HG03045 (cell line): ENCODE data around the gene CASP9.

Experiments used
- ATAC-seq: cut with Tn5 transposase; IDR thresholded peaks from one replicate; pipeline ENCODE4 v1.9.1; 2021; ENCODE audit warnings: mild to moderate bottlenecking, moderate library complexity; ENCODE audit not compliant: unreplicated experiment

Gene CASP9

GRCh38 chr1:15524021-15524282 lies at the start of gene CASP9:
Gene CASP9, minus strand, starts transcription at chr1:15524215. Its CDS starts 15 bp downstream, at chr1:15524200.
- ATAC-seq: no peak

GRCh38 chr1:15573477-15573876 lies 49.5 kb upstream of the CASP9 start:
- ATAC-seq: no peak

- no peak for ATAC-seq
Measured at GRCh38 chr1:15571266-15571665, 47.3 kb upstream of the CASP9 start.

- no peak for ATAC-seq
Measured at GRCh38 chr1:15570861-15571260, 46.8 kb upstream of the CASP9 start.

GRCh38 chr1:15568387-15569073 lies 44.5 kb upstream of the CASP9 start:
- ATAC-seq: no peak

GRCh38 chr1:15559189-15559810 lies 35.3 kb upstream of the CASP9 start:
- ATAC-seq: no peak

- no peak for ATAC-seq
Measured at GRCh38 chr1:15558516-15558915, 34.5 kb upstream of the CASP9 start.

GRCh38 chr1:15557594-15557993 lies 33.6 kb upstream of the CASP9 start:
- no peak for ATAC-seq

GRCh38 chr1:15557008-15557407 lies 33.0 kb upstream of the CASP9 start:
- no peak for ATAC-seq

GRCh38 chr1:15550573-15550972 lies 26.6 kb upstream of the CASP9 start:
- no peak for ATAC-seq

GRCh38 chr1:15546641-15547040 lies 22.6 kb upstream of the CASP9 start:
- ATAC-seq: no peak

GRCh38 chr1:15543589-15544568 lies 19.9 kb upstream of the CASP9 start:
- no peak for ATAC-seq

- ATAC-seq: no peak
Measured at GRCh38 chr1:15543251-15543588, 19.2 kb upstream of the CASP9 start.

GRCh38 chr1:15542388-15543250 lies 18.6 kb upstream of the CASP9 start:
- no peak for ATAC-seq

GRCh38 chr1:15541231-15541792 lies 17.3 kb upstream of the CASP9 start:
- ATAC-seq: no peak

- ATAC-seq: no peak
Measured at GRCh38 chr1:15540186-15540585, 16.2 kb upstream of the CASP9 start.

- ATAC-seq: no peak
Measured at GRCh38 chr1:15538771-15539170, 14.8 kb upstream of the CASP9 start.

GRCh38 chr1:15531682-15532081 lies 7.7 kb upstream of the CASP9 start:
- ATAC-seq: no peak

GRCh38 chr1:15531003-15531402 lies 7.0 kb upstream of the CASP9 start:
- ATAC-seq: no peak

- peak; percentile 51 for ATAC-seq
Measured at GRCh38 chr1:15526490-15527339, 2.7 kb upstream of the CASP9 start, which contains the start of gene DNAJC16. Gene DNAJC16, plus strand, starts transcription at chr1:15526848. Its CDS starts 2,258 bp downstream, at chr1:15529106.
